Uterus (tissue), 4 donors: ENCODE results near the gene MYZAP. TPM values are rescaled to one million over a fixed set of nuclear protein-coding genes. Genes with fewer than 3 reads are reported as not detected.

ENCODE experiments used
- DNase-seq, 2 donors: peaks; one replicate each; pipeline ENCODE4 v3.0.0-alpha.2; 2019 to 2020
- H3K27ac ChIP-seq, 2 donors: fragments of 200-600 bp; sonication (generic); 1 replicate in 1 of 2; 2 replicates in 1 of 2; pipeline ENCODE4 v1.5.1; 2016 to 2018
- H3K27me3 ChIP-seq, 2 donors: fragments of 200-600 bp; sonication (generic); one replicate each; pipeline ENCODE4 v1.5.1; 2018 to 2019; ENCODE audit warnings: control low read depth in 1 of 2
- H3K36me3 ChIP-seq, 2 donors: fragments of 200-600 bp; sonication (generic); one replicate each; pipeline ENCODE4 v1.5.1; 2019; ENCODE audit warnings: control low read depth in 1 of 2
- H3K4me1 ChIP-seq, 2 donors: fragments of 200-600 bp; sonication (generic); one replicate each; pipeline ENCODE4 v1.5.1; 2018 to 2019; ENCODE audit warnings: control low read depth in 1 of 2
- H3K4me3 ChIP-seq, 2 donors: fragments of 200-600 bp; sonication (generic); 1 replicate in 1 of 2; 2 replicates in 1 of 2; pipeline ENCODE4 v1.5.1; 2018 to 2019; ENCODE audit warnings: mild to moderate bottlenecking in 1 of 2
- H3K9me3 ChIP-seq, 2 donors: fragments of 200-600 bp; sonication (generic); one replicate each; pipeline ENCODE4 v1.5.1; 2019; ENCODE audit warnings: control low read depth in 1 of 2
- POLR2A ChIP-seq, 2 donors: fragments of 450-650 bp; IDR thresholded peaks; one replicate each; pipeline ENCODE4 v1.6.1; 2016; ENCODE audit warnings: antibody characterized with exemption in 2 of 2, mild to moderate bottlenecking in 1 of 2, moderate library complexity in 1 of 2
- intact Hi-C: fragments of 100-400 bp; cut with DNase I; formaldehyde crosslinking; loops from one replicate; pipeline ENCODE4 v1.15.1; 2023; ENCODE audit warnings: low total_unique reads
- total RNA-seq, 4 donors: library from RNA; depleted of rRNA in 3 of 4; stranded (reverse); fragments of >200 nt in 3 of 4; gene quantifications; one replicate each; pipeline versions ENCODE4 v1.1.0 to v1.2.4, GENCODE V29; 2014 to 2023
- TF ChIP-seq, protein P1 (sequence below), 4 experiments: fragments of 200-600 bp in 2 of 4; fragments of 450-650 bp in 2 of 4; sonication (generic) in 2 of 4; IDR thresholded peaks; one replicate each; pipeline ENCODE4 v1.5.1; 2016 to 2019; ENCODE audit warnings: antibody characterized with exemption in 4 of 4, mild to moderate bottlenecking in 2 of 4, moderate library complexity in 1 of 4
- donor health status: DM: yes; HTN: yes; CAD: no.

The MYZAP gene
- total RNA-seq, 4 donors from 2014 or later: 7.7 to 22.5 (median 18.2) TPM

- Histone ChIP-seq H3K4me1 (peaks cover 0 to 4% of the 10 kb centered on the region in 2 donors), H3K36me3 (no peaks in the 10 kb centered on the region), H3K9me3 (no peaks in the 10 kb centered on the region), H3K4me3 (peak overlapping the region; percentile 95 to 98), H3K27ac (peak overlapping the region; percentile 95 to 96), H3K27me3 (no peaks in the 10 kb centered on the region)
- DNase-seq: no peak
- TF ChIP-seq, protein P1, sequence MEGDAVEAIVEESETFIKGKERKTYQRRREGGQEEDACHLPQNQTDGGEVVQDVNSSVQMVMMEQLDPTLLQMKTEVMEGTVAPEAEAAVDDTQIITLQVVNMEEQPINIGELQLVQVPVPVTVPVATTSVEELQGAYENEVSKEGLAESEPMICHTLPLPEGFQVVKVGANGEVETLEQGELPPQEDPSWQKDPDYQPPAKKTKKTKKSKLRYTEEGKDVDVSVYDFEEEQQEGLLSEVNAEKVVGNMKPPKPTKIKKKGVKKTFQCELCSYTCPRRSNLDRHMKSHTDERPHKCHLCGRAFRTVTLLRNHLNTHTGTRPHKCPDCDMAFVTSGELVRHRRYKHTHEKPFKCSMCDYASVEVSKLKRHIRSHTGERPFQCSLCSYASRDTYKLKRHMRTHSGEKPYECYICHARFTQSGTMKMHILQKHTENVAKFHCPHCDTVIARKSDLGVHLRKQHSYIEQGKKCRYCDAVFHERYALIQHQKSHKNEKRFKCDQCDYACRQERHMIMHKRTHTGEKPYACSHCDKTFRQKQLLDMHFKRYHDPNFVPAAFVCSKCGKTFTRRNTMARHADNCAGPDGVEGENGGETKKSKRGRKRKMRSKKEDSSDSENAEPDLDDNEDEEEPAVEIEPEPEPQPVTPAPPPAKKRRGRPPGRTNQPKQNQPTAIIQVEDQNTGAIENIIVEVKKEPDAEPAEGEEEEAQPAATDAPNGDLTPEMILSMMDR (IDR thresholded peaks at IDR 0.05): peak in 1 of 4 experiments; percentile 5
- TF ChIP-seq POLR2A (IDR thresholded peaks at IDR 0.05): no peak
- intact Hi-C loops: no loop called here
Observed at GRCh38 chr15:57705746-57706404, 114.2 kb downstream of the MYZAP start.

DNA sequence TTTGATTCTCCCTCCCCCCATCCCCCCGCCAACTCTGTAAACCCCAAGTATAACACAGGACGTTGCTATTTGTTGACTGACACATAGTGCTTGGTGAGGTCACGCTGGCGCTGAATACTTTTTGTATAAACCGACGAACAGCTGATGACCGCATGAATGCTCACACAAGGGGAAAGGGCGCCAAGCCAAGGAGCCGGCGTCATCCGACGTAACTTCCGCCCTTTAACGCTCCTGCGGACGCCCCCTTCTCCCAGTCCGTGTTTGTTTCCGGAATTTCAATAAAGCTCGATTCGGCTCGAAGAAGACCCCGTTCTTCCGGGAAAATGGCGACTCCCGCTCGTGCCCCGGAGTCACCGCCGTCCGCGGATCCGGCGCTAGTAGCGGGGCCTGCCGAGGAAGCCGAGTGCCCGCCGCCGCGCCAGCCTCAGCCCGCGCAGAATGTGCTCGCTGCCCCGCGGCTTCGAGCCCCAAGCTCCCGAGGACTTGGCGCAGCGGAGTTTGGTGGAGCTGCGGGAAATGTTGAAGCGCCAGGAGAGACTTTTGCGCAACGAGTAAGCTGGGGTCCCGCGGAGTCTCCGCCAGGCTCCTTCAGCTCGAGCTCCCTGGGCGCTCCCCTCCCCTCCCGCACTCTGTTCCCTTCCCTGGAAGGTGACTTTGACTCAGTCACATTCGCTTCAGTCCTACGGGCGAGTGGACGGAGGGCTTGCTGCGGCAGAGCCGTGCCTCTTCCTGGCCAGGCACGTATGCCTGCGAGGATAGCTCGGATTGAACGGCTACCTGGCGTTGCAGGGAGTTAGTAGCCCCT lies 114.9 kb downstream of the MYZAP start, which contains the start of gene POLR2M:
POLR2M (plus strand) TSS at position 310 of the 805 bp plus-strand sequence; CDS start at position 439, 129 bp downstream.
- Histone ChIP-seq H3K36me3 (no peaks in the 10 kb centered on the region), H3K9me3 (no peaks in the 10 kb centered on the region), H3K27ac (peak within 1 kb of the TSS; percentile 95 to 96), H3K4me1 (peaks cover 0 to 6% of the 10 kb centered on the region in 2 donors), H3K27me3 (no peaks in the 10 kb centered on the region), H3K4me3 (peak within 1 kb of the TSS; percentile 95 to 98)
- peak; percentile 97 to 98 for DNase-seq
- TF ChIP-seq, protein P1 (IDR thresholded peaks at IDR 0.05): no peak
- peak; percentile 81 to 82 for TF ChIP-seq POLR2A (IDR thresholded peaks at IDR 0.05)
- intact Hi-C loops: no loop called here

GRCh38 chr15:57708047-57708446 lies 116.3 kb downstream of the MYZAP start:
- intact Hi-C loops: no loop called here
- Histone ChIP-seq H3K36me3 (no peaks in the 10 kb centered on the region), H3K27ac (peak overlapping the region; percentile 95 to 96), H3K4me3 (peak overlapping the region; percentile 95 to 98), H3K4me1 (peaks cover 0 to 12% of the 10 kb centered on the region in 2 donors), H3K27me3 (no peaks in the 10 kb centered on the region), H3K9me3 (no peaks in the 10 kb centered on the region)
- no peak for TF ChIP-seq POLR2A (IDR thresholded peaks at IDR 0.05)
- no peak for DNase-seq

- Histone ChIP-seq H3K4me1 (no peaks in the 10 kb centered on the region), H3K36me3 (no peaks in the 10 kb centered on the region), H3K9me3 (no peaks in the 10 kb centered on the region), H3K27me3 (no peaks in the 10 kb centered on the region), H3K27ac (no peak overlapping the region), H3K4me3 (no peak overlapping the region)
- intact Hi-C loops: no loop called here
- TF ChIP-seq, protein P1 (IDR thresholded peaks at IDR 0.05): no peak
- TF ChIP-seq POLR2A (IDR thresholded peaks at IDR 0.05): no peak
- DNase-seq: no peak
Observed at GRCh38 chr15:57718309-57718708, 126.6 kb downstream of the MYZAP start.

DNA sequence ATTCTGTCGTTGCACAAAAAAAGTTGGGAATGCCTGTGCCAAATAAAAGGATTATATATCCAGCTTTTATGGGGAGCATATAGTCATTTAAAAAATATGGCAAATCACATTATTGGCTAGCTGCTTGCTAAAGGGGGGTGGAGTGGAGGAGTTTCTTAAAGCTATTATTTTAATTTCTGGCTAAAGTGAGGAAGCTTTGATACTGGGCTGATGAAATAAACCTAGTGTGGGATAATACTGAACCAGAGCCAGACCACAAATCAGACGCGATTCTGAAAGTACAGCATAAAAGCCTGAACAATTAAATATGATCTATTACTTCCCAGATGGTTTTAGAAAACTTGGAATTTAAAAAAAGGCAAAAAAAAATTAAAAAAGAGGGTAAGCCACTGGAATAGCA lies 129.2 kb downstream of the MYZAP start:
- Histone ChIP-seq H3K4me1 (no peaks in the 10 kb centered on the region), H3K27me3 (no peaks in the 10 kb centered on the region), H3K9me3 (peaks cover 0 to 8% of the 10 kb centered on the region in 2 donors), H3K36me3 (no peaks in the 10 kb centered on the region), H3K4me3 (no peak overlapping the region), H3K27ac (peak overlapping the region; percentile 61 to 75)
- intact Hi-C loops: no loop called here
- peak in 1 of 2 donors; percentile 54 for DNase-seq
- no peak for TF ChIP-seq POLR2A (IDR thresholded peaks at IDR 0.05)
- TF ChIP-seq, protein P1 (IDR thresholded peaks at IDR 0.05): no peak
